Glutamatergic neuron (in vitro differentiated cells): ENCODE measurements around the gene SPRED1. TPM values are rescaled to one million over a fixed set of nuclear protein-coding genes. Genes with fewer than 3 reads are reported as not detected.

Source experiments
- DNase-seq: peaks from one replicate; pipeline ENCODE4 v3.0.0; 2022
- H3K27ac Mint-ChIP-seq: one replicate; pipeline ENCODE4 v1.8.0; 2020; ENCODE audit warnings: mild to moderate bottlenecking, mixed read lengths, inconsistent platforms; ENCODE audit not compliant: unreplicated experiment
- H3K27me3 Mint-ChIP-seq: one replicate; pipeline ENCODE4 v1.8.0; 2020; ENCODE audit warnings: mild to moderate bottlenecking, moderate library complexity, mixed read lengths, inconsistent platforms; ENCODE audit not compliant: unreplicated experiment
- H3K36me3 Mint-ChIP-seq: one replicate; pipeline ENCODE4 v1.8.0; 2020; ENCODE audit warnings: mild to moderate bottlenecking, mixed read lengths, inconsistent platforms; ENCODE audit not compliant: unreplicated experiment
- H3K4me1 Mint-ChIP-seq: one replicate; pipeline ENCODE4 v1.8.0; 2020; ENCODE audit warnings: mild to moderate bottlenecking, low read depth, mixed read lengths, inconsistent platforms; ENCODE audit not compliant: unreplicated experiment
- H3K4me3 Mint-ChIP-seq: one replicate; pipeline ENCODE4 v1.8.0; 2020; ENCODE audit warnings: mild to moderate bottlenecking, mixed read lengths, inconsistent platforms; ENCODE audit not compliant: unreplicated experiment
- H3K9me3 Mint-ChIP-seq: one replicate; pipeline ENCODE4 v1.8.0; 2020; ENCODE audit warnings: mild to moderate bottlenecking, moderate library complexity, mixed read lengths, inconsistent platforms; ENCODE audit not compliant: unreplicated experiment
- CTCF ChIP-seq: fragments of 200-600 bp; sonication (generic); IDR thresholded peaks from one replicate; pipeline ENCODE4 v1.5.0; 2021; ENCODE audit not compliant: partially characterized antibody, unreplicated experiment
- total RNA-seq: library from RNA; stranded (reverse); fragmentation: NEBNext Ultra II Directional; extraction: Animal tissue kit (Norgen Biotek cat#: 25700); gene quantifications from one replicate; pipeline ENCODE4 v1.2.1, GENCODE V29; 2021; ENCODE audit not compliant: unreplicated experiment

The SPRED1 gene
- total RNA-seq, 1 donor from 2014 or later = 2.4 TPM

- DNase-seq = no peak
- Mint-ChIP-seq H3K4me1 (no peaks in the 10 kb centered on the region), H3K36me3 (no peaks in the 10 kb centered on the region), H3K4me3 (no peak overlapping the region), H3K9me3 (no peaks in the 10 kb centered on the region), H3K27me3 (no peaks in the 10 kb centered on the region), H3K27ac (no peak overlapping the region)
- TF ChIP-seq CTCF = no peak
Observed at GRCh38 chr15:38220606-38221273, 31.9 kb upstream of the SPRED1 start.

GRCh38 chr15:38224486-38224885 lies 28.1 kb upstream of the SPRED1 start:
- Mint-ChIP-seq H3K4me3 (no peak overlapping the region), H3K27ac (no peak overlapping the region)

GRCh38 chr15:38225381-38225780 lies 27.3 kb upstream of the SPRED1 start:
- Mint-ChIP-seq H3K27me3 (no peaks in the 10 kb centered on the region), H3K27ac (no peak overlapping the region), H3K4me1 (no peaks in the 10 kb centered on the region), H3K36me3 (no peaks in the 10 kb centered on the region), H3K4me3 (no peak overlapping the region), H3K9me3 (no peaks in the 10 kb centered on the region)
- DNase-seq = no peak
- TF ChIP-seq CTCF = no peak

More at GRCh38 chr15:38224486-38224885, 28.1 kb upstream of the SPRED1 start:
- no peaks in the 10 kb centered on the region for H3K27me3 Mint-ChIP-seq
- H3K36me3 Mint-ChIP-seq = no peaks in the 10 kb centered on the region
- no peaks in the 10 kb centered on the region for H3K9me3 Mint-ChIP-seq
- no peak for DNase-seq
- no peaks in the 10 kb centered on the region for H3K4me1 Mint-ChIP-seq
- TF ChIP-seq CTCF = no peak

GRCh38 chr15:38226608-38227266 lies 25.9 kb upstream of the SPRED1 start:
- Mint-ChIP-seq H3K27me3 (no peaks in the 10 kb centered on the region), H3K4me3 (no peak overlapping the region), H3K9me3 (no peaks in the 10 kb centered on the region), H3K36me3 (no peaks in the 10 kb centered on the region), H3K4me1 (no peaks in the 10 kb centered on the region), H3K27ac (no peak overlapping the region)
- TF ChIP-seq CTCF = no peak
- no peak for DNase-seq

- no peak for TF ChIP-seq CTCF
- DNase-seq = no peak
- Mint-ChIP-seq H3K27ac (no peak overlapping the region), H3K27me3 (no peaks in the 10 kb centered on the region), H3K36me3 (no peaks in the 10 kb centered on the region), H3K4me1 (no peaks in the 10 kb centered on the region), H3K4me3 (no peak overlapping the region), H3K9me3 (no peaks in the 10 kb centered on the region)
Observed at GRCh38 chr15:38227941-38228340, 24.7 kb upstream of the SPRED1 start.
